ENCODE data around the gene ASIC4. TPM values are rescaled to one million over a fixed set of nuclear protein-coding genes. Genes with fewer than 3 reads are reported as not detected.

ASIC4 gene
- total and polyA plus RNA-seq, 2 of the 8 experiments (the other 6 are each of a cell fraction or from before 2014, with no cell fraction given) = 0.12 to 0.22 TPM

DNA sequence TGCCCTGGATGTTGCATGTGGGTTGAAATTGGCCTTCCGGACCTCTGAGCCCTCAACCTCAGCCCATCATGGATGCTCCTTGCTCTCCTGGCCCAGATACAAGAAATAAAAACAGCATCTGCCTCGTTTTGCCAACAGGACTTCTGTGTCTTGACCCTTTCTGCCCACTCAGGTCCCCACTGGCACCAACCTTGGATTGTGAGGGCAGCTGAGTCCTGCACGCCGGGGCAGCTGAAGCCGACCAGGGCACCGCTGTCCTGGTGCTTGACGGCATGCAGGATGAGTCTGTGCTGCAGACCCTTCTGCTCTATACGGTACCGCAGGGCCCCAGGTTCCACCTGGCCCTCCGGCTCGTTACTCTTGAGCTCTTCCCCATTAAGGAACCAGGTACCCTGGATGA lies 52.4 kb downstream of the ASIC4 start (continued):
- TF ChIP-seq, protein P1, sequence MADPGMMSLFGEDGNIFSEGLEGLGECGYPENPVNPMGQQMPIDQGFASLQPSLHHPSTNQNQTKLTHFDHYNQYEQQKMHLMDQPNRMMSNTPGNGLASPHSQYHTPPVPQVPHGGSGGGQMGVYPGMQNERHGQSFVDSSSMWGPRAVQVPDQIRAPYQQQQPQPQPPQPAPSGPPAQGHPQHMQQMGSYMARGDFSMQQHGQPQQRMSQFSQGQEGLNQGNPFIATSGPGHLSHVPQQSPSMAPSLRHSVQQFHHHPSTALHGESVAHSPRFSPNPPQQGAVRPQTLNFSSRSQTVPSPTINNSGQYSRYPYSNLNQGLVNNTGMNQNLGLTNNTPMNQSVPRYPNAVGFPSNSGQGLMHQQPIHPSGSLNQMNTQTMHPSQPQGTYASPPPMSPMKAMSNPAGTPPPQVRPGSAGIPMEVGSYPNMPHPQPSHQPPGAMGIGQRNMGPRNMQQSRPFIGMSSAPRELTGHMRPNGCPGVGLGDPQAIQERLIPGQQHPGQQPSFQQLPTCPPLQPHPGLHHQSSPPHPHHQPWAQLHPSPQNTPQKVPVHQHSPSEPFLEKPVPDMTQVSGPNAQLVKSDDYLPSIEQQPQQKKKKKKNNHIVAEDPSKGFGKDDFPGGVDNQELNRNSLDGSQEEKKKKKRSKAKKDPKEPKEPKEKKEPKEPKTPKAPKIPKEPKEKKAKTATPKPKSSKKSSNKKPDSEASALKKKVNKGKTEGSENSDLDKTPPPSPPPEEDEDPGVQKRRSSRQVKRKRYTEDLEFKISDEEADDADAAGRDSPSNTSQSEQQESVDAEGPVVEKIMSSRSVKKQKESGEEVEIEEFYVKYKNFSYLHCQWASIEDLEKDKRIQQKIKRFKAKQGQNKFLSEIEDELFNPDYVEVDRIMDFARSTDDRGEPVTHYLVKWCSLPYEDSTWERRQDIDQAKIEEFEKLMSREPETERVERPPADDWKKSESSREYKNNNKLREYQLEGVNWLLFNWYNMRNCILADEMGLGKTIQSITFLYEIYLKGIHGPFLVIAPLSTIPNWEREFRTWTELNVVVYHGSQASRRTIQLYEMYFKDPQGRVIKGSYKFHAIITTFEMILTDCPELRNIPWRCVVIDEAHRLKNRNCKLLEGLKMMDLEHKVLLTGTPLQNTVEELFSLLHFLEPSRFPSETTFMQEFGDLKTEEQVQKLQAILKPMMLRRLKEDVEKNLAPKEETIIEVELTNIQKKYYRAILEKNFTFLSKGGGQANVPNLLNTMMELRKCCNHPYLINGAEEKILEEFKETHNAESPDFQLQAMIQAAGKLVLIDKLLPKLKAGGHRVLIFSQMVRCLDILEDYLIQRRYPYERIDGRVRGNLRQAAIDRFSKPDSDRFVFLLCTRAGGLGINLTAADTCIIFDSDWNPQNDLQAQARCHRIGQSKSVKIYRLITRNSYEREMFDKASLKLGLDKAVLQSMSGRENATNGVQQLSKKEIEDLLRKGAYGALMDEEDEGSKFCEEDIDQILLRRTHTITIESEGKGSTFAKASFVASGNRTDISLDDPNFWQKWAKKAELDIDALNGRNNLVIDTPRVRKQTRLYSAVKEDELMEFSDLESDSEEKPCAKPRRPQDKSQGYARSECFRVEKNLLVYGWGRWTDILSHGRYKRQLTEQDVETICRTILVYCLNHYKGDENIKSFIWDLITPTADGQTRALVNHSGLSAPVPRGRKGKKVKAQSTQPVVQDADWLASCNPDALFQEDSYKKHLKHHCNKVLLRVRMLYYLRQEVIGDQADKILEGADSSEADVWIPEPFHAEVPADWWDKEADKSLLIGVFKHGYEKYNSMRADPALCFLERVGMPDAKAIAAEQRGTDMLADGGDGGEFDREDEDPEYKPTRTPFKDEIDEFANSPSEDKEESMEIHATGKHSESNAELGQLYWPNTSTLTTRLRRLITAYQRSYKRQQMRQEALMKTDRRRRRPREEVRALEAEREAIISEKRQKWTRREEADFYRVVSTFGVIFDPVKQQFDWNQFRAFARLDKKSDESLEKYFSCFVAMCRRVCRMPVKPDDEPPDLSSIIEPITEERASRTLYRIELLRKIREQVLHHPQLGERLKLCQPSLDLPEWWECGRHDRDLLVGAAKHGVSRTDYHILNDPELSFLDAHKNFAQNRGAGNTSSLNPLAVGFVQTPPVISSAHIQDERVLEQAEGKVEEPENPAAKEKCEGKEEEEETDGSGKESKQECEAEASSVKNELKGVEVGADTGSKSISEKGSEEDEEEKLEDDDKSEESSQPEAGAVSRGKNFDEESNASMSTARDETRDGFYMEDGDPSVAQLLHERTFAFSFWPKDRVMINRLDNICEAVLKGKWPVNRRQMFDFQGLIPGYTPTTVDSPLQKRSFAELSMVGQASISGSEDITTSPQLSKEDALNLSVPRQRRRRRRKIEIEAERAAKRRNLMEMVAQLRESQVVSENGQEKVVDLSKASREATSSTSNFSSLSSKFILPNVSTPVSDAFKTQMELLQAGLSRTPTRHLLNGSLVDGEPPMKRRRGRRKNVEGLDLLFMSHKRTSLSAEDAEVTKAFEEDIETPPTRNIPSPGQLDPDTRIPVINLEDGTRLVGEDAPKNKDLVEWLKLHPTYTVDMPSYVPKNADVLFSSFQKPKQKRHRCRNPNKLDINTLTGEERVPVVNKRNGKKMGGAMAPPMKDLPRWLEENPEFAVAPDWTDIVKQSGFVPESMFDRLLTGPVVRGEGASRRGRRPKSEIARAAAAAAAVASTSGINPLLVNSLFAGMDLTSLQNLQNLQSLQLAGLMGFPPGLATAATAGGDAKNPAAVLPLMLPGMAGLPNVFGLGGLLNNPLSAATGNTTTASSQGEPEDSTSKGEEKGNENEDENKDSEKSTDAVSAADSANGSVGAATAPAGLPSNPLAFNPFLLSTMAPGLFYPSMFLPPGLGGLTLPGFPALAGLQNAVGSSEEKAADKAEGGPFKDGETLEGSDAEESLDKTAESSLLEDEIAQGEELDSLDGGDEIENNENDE (IDR thresholded peaks at IDR 0.05; ENCODE audit: insufficient replicate concordance, low read length) = no peak
